Ovary (tissue), 9 donors: ENCODE data around the gene OCA2. TPM values are rescaled to one million over a fixed set of nuclear protein-coding genes. Genes with fewer than 3 reads are reported as not detected.

Experiments used
- DNase-seq, 5 donors: peaks; one replicate each; pipeline ENCODE4 v3.0.0-alpha.2; 2019 to 2020
- H3K27ac ChIP-seq, 2 donors: fragments of 200-600 bp; one replicate each; pipeline versions ENCODE4 v1.5.1 to v1.8.0; 2019 to 2022
- H3K27me3 ChIP-seq: fragments of 200-600 bp; one replicate; pipeline ENCODE4 v1.8.0; 2022
- H3K36me3 ChIP-seq: fragments of 200-600 bp; sonication (generic); one replicate; pipeline ENCODE4 v1.5.1; 2019
- H3K4me1 ChIP-seq: one replicate; pipeline ENCODE4 v1.8.1; 2013; ENCODE audit warnings: mild to moderate bottlenecking, moderate library complexity; ENCODE audit not compliant: insufficient read depth
- H3K4me3 ChIP-seq: fragments of 200-600 bp; sonication (generic); one replicate; pipeline ENCODE4 v1.5.1; 2017
- H3K9me3 ChIP-seq, 2 donors: fragments of 200-600 bp in 1 of 2; sonication (generic) in 1 of 2; one replicate each; pipeline versions ENCODE4 v1.5.1 to v1.8.1; 2013 to 2019; ENCODE audit warnings: mild to moderate bottlenecking in 1 of 2, moderate library complexity in 1 of 2
- CTCF ChIP-seq, 3 donors: fragments of 450-650 bp in 2 of 3; fragments of 200-600 bp in 1 of 3; IDR thresholded peaks; one replicate each; pipeline versions ENCODE4 v1.5.1 to v1.8.0; 2016 to 2022; ENCODE audit warnings: antibody characterized with exemption in 3 of 3, mild to moderate bottlenecking in 1 of 3
- EP300 ChIP-seq: sonication (generic); formaldehyde crosslinking; IDR thresholded peaks from one replicate; pipeline ENCODE4 v1.6.1; 2017; ENCODE audit warnings: antibody characterized with exemption
- POLR2A ChIP-seq: fragments of 450-650 bp; IDR thresholded peaks from one replicate; pipeline ENCODE4 v1.6.1; 2017; ENCODE audit warnings: antibody characterized with exemption, mild to moderate bottlenecking, moderate library complexity
- WGBS, 3 donors: extraction: QIAGEN DNeasy Blood & Tissue Kit in 1 of 3; methylation state at CpG; one replicate each; pipeline versions ENCODE4 v1.1.5 to v1.1.7; 2013 to 2017; 5-methylcytosine and 5-hydroxymethylcytosine counted together
- intact Hi-C, 4 donors: fragments of 100-400 bp; cut with DNase I; formaldehyde crosslinking; loops; one replicate each; pipeline versions ENCODE4 v1.11.0 to v1.15.1; 2022 to 2023
- polyA plus RNA-seq, 2 donors: library from polyadenylated mRNA; stranded (reverse); fragments of 200-250 nt in 1 of 2; fragments of 350-450 nt in 1 of 2; fragmentation: Illumina TruSeq in 1 of 2; extraction: RNeasy Lipid Tissue Mini Kit (QIAGEN cat#74804) in 1 of 2; gene quantifications; one replicate each; pipeline ENCODE4 v1.2.3, GENCODE V29; 2013 to 2014
- total RNA-seq, 7 donors: library from RNA; depleted of rRNA in 2 of 7; stranded (reverse); fragments of >200 nt in 2 of 7; fragmentation: NEBNext Ultra II Directional in 3 of 7; extraction: Animal tissue kit (Norgen Biotek cat#: 25700) in 3 of 7; gene quantifications; one replicate each; pipeline versions ENCODE4 v1.1.0 to v1.2.4, GENCODE V29; 2016 to 2023
- donor health status: DM: no; HTN: no; CAD: no; lungs with moderate emphysema.
- donor health status: DM: no; HTN: no; CAD: no.
- donor health status: Bipolar disorder and iron deficiency.
- donor health status: DM: yes; HTN: yes; CAD: no.
- donor health status: DM: no; HTN: no; CAD: no.
- donor health status: DM: yes; HTN: yes; CAD: no.

The OCA2 gene
- total and polyA plus RNA-seq, 9 donors = 0.31 to 3.5 (median 0.68) TPM; not detected in 1

- no peak overlapping the region for H3K4me3 ChIP-seq
- 40 to 52% (median 48%) methylated on average over 7 of the region's 7 CpGs for WGBS, 3 donors
- no peak for TF ChIP-seq EP300
- TF ChIP-seq CTCF (IDR thresholded peaks at IDR 0.05) = no peak
- no peak for TF ChIP-seq POLR2A
- H3K27me3 ChIP-seq = no peaks in the 10 kb centered on the region
- intact Hi-C loops = no loop called here
- H3K9me3 ChIP-seq = no peaks in the 10 kb centered on the region
- H3K27ac ChIP-seq = no peak overlapping the region
- no peaks in the 10 kb centered on the region for H3K36me3 ChIP-seq
- peak in 1 of 5 donors; percentile 10 for DNase-seq
- H3K4me1 ChIP-seq = peaks cover 6% of the 10 kb centered on the region
Measured at GRCh38 chr15:28110481-28110881, 11.4 kb upstream of the OCA2 start.

DNA sequence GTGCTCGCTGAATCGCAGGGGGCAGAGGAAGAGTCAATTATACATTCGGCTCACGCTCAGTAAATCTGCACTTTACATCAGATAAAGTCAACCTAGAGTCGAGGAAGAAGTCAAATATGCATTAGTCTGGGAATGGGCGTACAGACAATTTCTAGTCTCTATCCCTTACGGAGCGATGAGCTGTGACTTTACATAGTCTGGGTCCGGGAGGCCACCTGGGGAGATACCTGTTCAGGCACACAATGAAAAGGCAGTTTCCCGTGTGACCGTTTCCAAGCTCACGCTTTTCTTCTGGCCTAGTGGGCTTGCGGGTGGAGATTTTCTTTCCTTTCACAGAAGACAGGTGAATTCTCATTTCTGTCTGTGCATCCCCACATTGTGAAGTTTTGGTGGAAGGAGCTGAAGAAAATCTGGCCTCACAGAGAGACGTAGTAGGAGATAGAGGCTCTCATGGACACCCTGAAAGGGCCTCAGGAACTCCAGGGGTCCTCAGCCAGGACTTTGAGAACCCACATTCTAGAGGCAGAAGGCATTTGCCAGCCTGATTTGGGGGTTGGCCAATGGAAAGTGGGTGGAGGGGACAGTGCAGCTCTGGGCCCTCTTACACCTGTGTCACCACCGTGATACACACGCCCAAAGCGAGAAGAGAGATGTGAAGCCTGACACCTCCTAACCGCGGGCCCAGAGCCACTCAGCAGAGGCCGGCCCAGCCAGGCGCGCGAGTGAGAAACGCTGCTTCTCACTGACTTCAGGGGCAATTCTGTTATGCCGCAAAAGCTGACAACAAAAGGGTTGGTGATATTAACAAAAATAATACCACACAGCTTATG is 10.7 kb upstream of the OCA2 start:
- no peak overlapping the region for H3K4me3 ChIP-seq
- H3K27me3 ChIP-seq = no peaks in the 10 kb centered on the region
- H3K9me3 ChIP-seq = no peaks in the 10 kb centered on the region
- no peak for TF ChIP-seq POLR2A
- TF ChIP-seq CTCF (IDR thresholded peaks at IDR 0.05) = no peak
- TF ChIP-seq EP300 = no peak
- intact Hi-C loops = no loop called here
- 83 to 92% (median 87%) methylated on average over 25 of the region's 25 CpGs for WGBS, 3 donors
- H3K36me3 ChIP-seq = no peaks in the 10 kb centered on the region
- peak in 1 of 5 donors; percentile 13 for DNase-seq
- H3K27ac ChIP-seq = no peak overlapping the region
- H3K4me1 ChIP-seq = peaks cover 6% of the 10 kb centered on the region

DNA sequence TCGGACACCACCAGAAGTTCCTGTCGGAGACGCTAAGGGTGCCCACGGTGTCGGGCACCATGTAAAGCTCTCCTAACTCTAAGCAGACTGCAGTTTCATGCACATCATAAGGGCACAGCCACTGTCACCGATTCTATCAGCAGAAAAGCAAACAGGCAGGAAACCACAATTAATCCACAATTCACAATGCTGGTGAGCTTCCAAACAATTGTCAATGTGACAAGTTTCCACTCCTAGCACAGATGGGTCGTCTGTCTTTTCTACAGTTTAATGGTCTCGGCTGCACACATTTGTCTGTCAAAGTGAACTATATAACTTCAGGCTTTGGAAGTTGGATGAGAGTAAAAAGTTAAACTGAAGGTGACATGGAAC is 8.8 kb upstream of the OCA2 start:
- TF ChIP-seq CTCF (IDR thresholded peaks at IDR 0.05) (no peak), EP300 (no peak), POLR2A (no peak)
- intact Hi-C loops = no loop called here
- Histone ChIP-seq H3K27ac (no peak overlapping the region), H3K9me3 (no peaks in the 10 kb centered on the region), H3K36me3 (no peaks in the 10 kb centered on the region), H3K4me3 (no peak overlapping the region), H3K4me1 (peaks cover 6% of the 10 kb centered on the region), H3K27me3 (no peaks in the 10 kb centered on the region)
- 57 to 65% (median 64%) methylated on average over 8 of the region's 8 CpGs for WGBS, 3 donors
- DNase-seq = no peak

- H3K4me3 ChIP-seq = peak overlapping the region; percentile 44
- TF ChIP-seq POLR2A = no peak
- H3K27ac ChIP-seq = no peak overlapping the region
- no peaks in the 10 kb centered on the region for H3K36me3 ChIP-seq
- peaks cover 6% of the 10 kb centered on the region for H3K4me1 ChIP-seq
- 3 to 5% (median 4%) methylated on average over 51 to 63 of the region's 63 CpGs for WGBS, 3 donors
- intact Hi-C loops = no loop called here
- H3K9me3 ChIP-seq = no peaks in the 10 kb centered on the region
- peak in 2 of 5 donors; percentile 33 to 50 for DNase-seq
- H3K27me3 ChIP-seq = no peaks in the 10 kb centered on the region
Measured at GRCh38 chr15:28107111-28107903, 8.2 kb upstream of the OCA2 start.
